HCT116 (cell line): Measurements from ENCODE around the gene NRIP3. TPM values are rescaled to one million over a fixed set of nuclear protein-coding genes. Genes with fewer than 3 reads are reported as not detected.

Experiments used
- ATAC-seq: fragments of 200-7000 bp; cut with Tn5 transposase; 2 replicates; pipeline ENCODE4 v1.9.1; 2020; ENCODE audit warnings: mild to moderate bottlenecking, moderate library complexity
- BruUV-seq: library from RNA; stranded (reverse); fragments of 400-500 nt; replicated peaks from 2 replicates; lab custom pipeline; 2021; lab: Mats Ljungman, UMichigan
- CTCF ChIA-PET: fragments of 300-600 bp; sonication (Branson Sonifier 250); formaldehyde crosslinking; loops from one replicate; lab custom pipeline; 2021; ENCODE audit warnings: antibody characterized with exemption; lab: Charles Lee
- POLR2A ChIA-PET: fragments of 300-600, 350-600 bp; sonication (Branson Sonifier 250); formaldehyde crosslinking; loops from one replicate; lab custom pipeline; 2021; ENCODE audit warnings: antibody characterized with exemption; lab: Charles Lee
- RAD21 ChIA-PET, 2 experiments: fragments of 300-600 bp; sonication (Branson Sonifier 250); formaldehyde crosslinking; loops; one replicate each; lab custom pipeline; 2023; ENCODE audit warnings: low total read pairs in 2 of 2; ENCODE audit not compliant: uncharacterized antibody in 2 of 2, unreplicated experiment in 2 of 2, low non-redundant PET in 1 of 2; lab: Charles Lee
- DNase-seq: peaks from one replicate; pipeline ENCODE4 v3.0.0-alpha.2; 2010; ENCODE audit warnings: low read depth, low spot score
- H2AFZ ChIP-seq: fragments of 200-600 bp; shearing (Covaris generic), sonication (generic); 2 replicates; pipeline ENCODE4 v1.6.1; 2017; ENCODE audit warnings: low read depth, mixed run types, mixed read lengths, antibody characterized with exemption, low read length; ENCODE audit not compliant: poor library complexity, severe bottlenecking
- H3K27ac ChIP-seq: 2 replicates; pipeline ENCODE4 v1.5.1; 2012; ENCODE audit warnings: low read depth, low read length
- H3K27me3 ChIP-seq: fragments of 200-600 bp; sonication (generic); 2 replicates; pipeline ENCODE4 v1.6.1; 2016; ENCODE audit warnings: mixed run types, low read length, mixed read lengths; ENCODE audit not compliant: insufficient read depth
- H3K36me3 ChIP-seq, 2 experiments: fragments of 200-500 bp in 1 of 2; fragments of 200-600 bp in 1 of 2; sonication (Bioruptor generic) in 1 of 2; sonication (generic) in 1 of 2; 2 replicates each; pipeline versions ENCODE4 v1.5.1 to v1.6.1; 2014 to 2016; ENCODE audit warnings: low read length in 2 of 2, inconsistent platforms in 1 of 2, mixed read lengths in 1 of 2, mixed run types in 1 of 2; ENCODE audit not compliant: insufficient read depth in 2 of 2, control insufficient read depth in 1 of 2
- H3K4me1 ChIP-seq, 2 experiments: fragments of 200-600 bp in 1 of 2; sonication (generic) in 1 of 2; 2 replicates each; pipeline versions ENCODE4 v1.5.1 to v1.6.1; 2012 to 2017; ENCODE audit warnings: low read length in 2 of 2, inconsistent platforms in 1 of 2, mild to moderate bottlenecking in 1 of 2, mixed read lengths in 1 of 2, mixed run types in 1 of 2, moderate library complexity in 1 of 2; ENCODE audit not compliant: insufficient read depth in 2 of 2, control insufficient read depth in 1 of 2
- H3K4me2 ChIP-seq: fragments of 200-600 bp; sonication (generic); 2 replicates; pipeline ENCODE4 v1.6.1; 2017; ENCODE audit warnings: mixed run types, low read length, mixed read lengths
- H3K4me3 ChIP-seq, 2 experiments: fragments of 200-600 bp in 1 of 2; sonication (generic) in 1 of 2; replicated peaks in 1 of 2; 2 replicates each; pipeline ENCODE4 v1.5.1; 2011 to 2016; ENCODE audit warnings: low read length in 2 of 2, control low read depth in 1 of 2, low read depth in 1 of 2, mild to moderate bottlenecking in 1 of 2, mixed read lengths in 1 of 2, mixed run types in 1 of 2
- H3K79me2 ChIP-seq: fragments of 200-600 bp; sonication (generic); 2 replicates; pipeline ENCODE4 v1.6.1; 2017; ENCODE audit warnings: mild to moderate bottlenecking, mixed run types, low read length, moderate library complexity, mixed read lengths; ENCODE audit not compliant: insufficient read depth
- H3K9ac ChIP-seq: fragments of 200-600 bp; sonication (generic); 2 replicates; pipeline ENCODE4 v1.6.1; 2016; ENCODE audit warnings: low read length, mixed read lengths
- H3K9me2 ChIP-seq: fragments of 200-600 bp; sonication (generic), shearing (Covaris generic); 2 replicates; pipeline ENCODE4 v1.6.1; 2017; ENCODE audit warnings: mixed run types, mild to moderate bottlenecking, moderate library complexity; ENCODE audit not compliant: insufficient read depth
- H3K9me3 ChIP-seq, 2 experiments: fragments of 200-500 bp in 1 of 2; fragments of 200-600 bp in 1 of 2; sonication (Bioruptor generic) in 1 of 2; sonication (generic) in 1 of 2; 2 replicates each; pipeline ENCODE4 v1.6.1; 2014 to 2017; ENCODE audit warnings: low read length in 2 of 2, mixed read lengths in 2 of 2, inconsistent platforms in 1 of 2, low read depth in 1 of 2, mild to moderate bottlenecking in 1 of 2, mixed run types in 1 of 2, moderate library complexity in 1 of 2; ENCODE audit not compliant: control insufficient read depth in 1 of 2, insufficient read depth in 1 of 2
- H4K20me1 ChIP-seq: fragments of 200-600 bp; sonication (generic), shearing (Covaris generic); 2 replicates; pipeline ENCODE4 v1.6.1; 2017; ENCODE audit warnings: mixed run types, mild to moderate bottlenecking, moderate library complexity; ENCODE audit not compliant: insufficient read depth
- ATF3 ChIP-seq: IDR thresholded peaks from 2 replicates; pipeline ENCODE4 v1.6.1; 2012
- CEBPB ChIP-seq: IDR thresholded peaks from 2 replicates; pipeline ENCODE4 v1.6.1; 2012; ENCODE audit warnings: low read depth
- EGR1 ChIP-seq: IDR thresholded peaks from 2 replicates; pipeline ENCODE4 v1.6.1; 2012; ENCODE audit warnings: low read depth
- ELF1 ChIP-seq: IDR thresholded peaks from 2 replicates; pipeline ENCODE4 v1.6.1; 2012; ENCODE audit warnings: low read depth, borderline replicate concordance
- EZH2 ChIP-seq: fragments of 200-600 bp; sonication (generic); IDR thresholded peaks from 2 replicates; pipeline ENCODE4 v1.6.1; 2017; ENCODE audit warnings: antibody characterized with exemption, mixed run types
- POLR2A ChIP-seq: IDR thresholded peaks from 2 replicates; pipeline ENCODE4 v1.7.0; 2011; ENCODE audit warnings: borderline replicate concordance; ENCODE audit not compliant: insufficient read depth, insufficient read length; ENCODE audit errors: extremely low read depth
- POLR2AphosphoS5 ChIP-seq: IDR thresholded peaks from 2 replicates; pipeline ENCODE4 v1.6.1; 2011; ENCODE audit warnings: mild to moderate bottlenecking, low read depth, low read length, moderate library complexity
- REST ChIP-seq: IDR thresholded peaks from 2 replicates; pipeline ENCODE4 v1.6.1; 2012; ENCODE audit warnings: low read depth
- SP1 ChIP-seq: IDR thresholded peaks from 2 replicates; pipeline ENCODE4 v1.6.1; 2012; ENCODE audit warnings: low read depth
- SRF ChIP-seq: IDR thresholded peaks from 2 replicates; pipeline ENCODE4 v1.6.1; 2012; ENCODE audit warnings: low read depth
- TCF7L2 ChIP-seq: IDR thresholded peaks from 2 replicates; pipeline ENCODE4 v1.7.0; 2011; ENCODE audit warnings: borderline replicate concordance, inconsistent platforms; ENCODE audit not compliant: insufficient read depth, insufficient read length; ENCODE audit errors: extremely low read depth
- YY1 ChIP-seq: IDR thresholded peaks from 2 replicates; pipeline ENCODE4 v1.6.1; 2011; ENCODE audit warnings: low read length, low read depth, moderate library complexity, mild to moderate bottlenecking; ENCODE audit not compliant: insufficient replicate concordance; ENCODE audit errors: extremely low read depth
- ZFX ChIP-seq: fragments of 450-650 bp; IDR thresholded peaks from 2 replicates; pipeline ENCODE4 v1.6.1; 2017
- ZNF274 ChIP-seq: fragments of 200-500 bp; sonication (Bioruptor generic); IDR thresholded peaks from 2 replicates; pipeline ENCODE4 v1.6.1; 2014; ENCODE audit warnings: mild to moderate bottlenecking, low read depth, low read length, inconsistent platforms
- intact Hi-C: fragments of 100-400 bp; cut with micrococcal nuclease; formaldehyde crosslinking; loops from 2 replicates; pipeline ENCODE4 v1.10.0; 2022
- total RNA-seq: library from RNA; stranded (reverse); gene quantifications from one replicate; pipeline ENCODE4 v1.2.1, GENCODE V29; 2021; ENCODE audit not compliant: unreplicated experiment

Gene NRIP3
- total RNA-seq, 1 experiment from 2014 or later: 0.15 TPM

GRCh38 chr11:9047964-9048523, 44.2 kb upstream of the NRIP3 start:
- Histone ChIP-seq H3K9ac (no peak overlapping the region), H3K27ac (no peak overlapping the region), H3K9me2 (no peaks in the 10 kb centered on the region), H3K4me2 (no peak overlapping the region), H3K36me3 (no peaks in the 10 kb centered on the region), H3K9me3 (no peaks in the 10 kb centered on the region), H2AFZ (no peak overlapping the region), H3K79me2 (no peaks in the 10 kb centered on the region), H3K4me1 (no peaks in the 10 kb centered on the region), H4K20me1 (no peaks in the 10 kb centered on the region), H3K27me3 (no peaks in the 10 kb centered on the region), H3K4me3 (no peak overlapping the region)
- ChIA-PET RAD21 (no interaction called here), POLR2A (no interaction called here), CTCF (no interaction called here)
- intact Hi-C loops: no loop called here
- ATAC-seq (no peak), DNase-seq (no peak)
- no TSS peak for BruUV-seq
- no peak for TF ChIP-seq EZH2
- TF ChIP-seq POLR2AphosphoS5: no peak
- no peak for TF ChIP-seq POLR2A
- no peak for TF ChIP-seq SRF
- no peak for TF ChIP-seq CEBPB
- TF ChIP-seq EGR1: no peak
- no peak for TF ChIP-seq ELF1
- TF ChIP-seq ATF3: no peak
- no peak for TF ChIP-seq ZFX
- TF ChIP-seq TCF7L2: no peak
- no peak for TF ChIP-seq ZNF274
- no peak for TF ChIP-seq REST
- TF ChIP-seq YY1: no peak
- no peak for TF ChIP-seq SP1
